DOHH2 (cell line): ENCODE results near the gene FBXO33.
"Not testable (repeated sequence)": the region's sequence is repeated elsewhere in the genome, so short reads cannot be mapped to it uniquely, and the experiment has no call there.

Source experiments
- H3F3A ChIP-seq: fragments of 200-600 bp; sonication (generic), shearing (Covaris generic); 2 replicates; pipeline ENCODE4 v1.6.0; 2016; ENCODE audit warnings: antibody characterized with exemption, mild to moderate bottlenecking; ENCODE audit not compliant: control insufficient read depth, insufficient read depth
- H3K27ac ChIP-seq: fragments of 200-600 bp; sonication (generic); 2 replicates; pipeline ENCODE4 v1.5.1; 2014; ENCODE audit warnings: low read depth, mild to moderate bottlenecking, low read length, moderate library complexity
- H3K27me3 ChIP-seq: fragments of 200-600 bp; sonication (generic); 2 replicates; pipeline ENCODE4 v1.6.1; 2014; ENCODE audit warnings: mild to moderate bottlenecking, low read length, mixed read lengths; ENCODE audit not compliant: control insufficient read depth
- H3K36me3 ChIP-seq: fragments of 200-600 bp; sonication (generic); 2 replicates; pipeline ENCODE4 v1.6.1; 2014; ENCODE audit warnings: mild to moderate bottlenecking, low read length, moderate library complexity, mixed read lengths; ENCODE audit not compliant: control insufficient read depth
- H3K4me1 ChIP-seq: fragments of 200-600 bp; sonication (generic); 2 replicates; pipeline ENCODE4 v1.6.1; 2014; ENCODE audit warnings: mild to moderate bottlenecking, low read length, mixed read lengths; ENCODE audit not compliant: control insufficient read depth
- H3K4me2 ChIP-seq: fragments of 200-600 bp; sonication (generic); 2 replicates; pipeline ENCODE4 v1.6.0; 2014; ENCODE audit warnings: mild to moderate bottlenecking, low read length, moderate library complexity
- H3K4me3 ChIP-seq: fragments of 200-600 bp; sonication (generic); 2 replicates; pipeline ENCODE4 v1.5.1; 2014; ENCODE audit warnings: mild to moderate bottlenecking, low read length, mixed read lengths
- H3K79me2 ChIP-seq: fragments of 200-600 bp; sonication (generic); 2 replicates; pipeline ENCODE4 v1.6.1; 2014; ENCODE audit warnings: mild to moderate bottlenecking, low read length, mixed read lengths; ENCODE audit not compliant: control insufficient read depth
- H3K9me2 ChIP-seq: fragments of 200-600 bp; sonication (generic); replicated peaks from 2 replicates; pipeline ENCODE4 v1.6.1; 2014; ENCODE audit warnings: mild to moderate bottlenecking, low read length, mixed read lengths; ENCODE audit not compliant: control insufficient read depth
- H3K9me3 ChIP-seq: fragments of 200-600 bp; sonication (generic); 2 replicates; pipeline ENCODE4 v1.6.1; 2014; ENCODE audit warnings: antibody characterized with exemption, low read length, mixed read lengths; ENCODE audit not compliant: control insufficient read depth, insufficient read depth
- H4K20me1 ChIP-seq: fragments of 200-600 bp; sonication (generic); 2 replicates; pipeline ENCODE4 v1.6.0; 2014; ENCODE audit warnings: low read depth, mild to moderate bottlenecking, antibody characterized with exemption, low read length, moderate library complexity; ENCODE audit not compliant: control insufficient read depth, insufficient read depth
- CTCF ChIP-seq: fragments of 200-600 bp; sonication (generic); IDR thresholded peaks from one replicate; pipeline ENCODE4 v1.5.1; 2014; ENCODE audit warnings: antibody characterized with exemption, mild to moderate bottlenecking, low read depth, low read length; ENCODE audit not compliant: poor library complexity, severe bottlenecking
- EZH2phosphoT487 ChIP-seq: fragments of 200-600 bp; sonication (generic); IDR thresholded peaks from 2 replicates; pipeline ENCODE4 v1.6.1; 2017; ENCODE audit warnings: borderline replicate concordance, mild to moderate bottlenecking, antibody characterized with exemption, low read length, moderate library complexity, mixed read lengths

Gene FBXO33

GRCh38 chr14:39365354-39365753 lies 66.9 kb downstream of the FBXO33 start:
- Histone ChIP-seq H3K27ac (no peak overlapping the region), H3K36me3 (0 out of 2 replicates have a peak, but pooled peaks cover 3% of the 10 kb centered on the region), H3K79me2 (no peaks in the 10 kb centered on the region), H3F3A (no peaks in the 10 kb centered on the region), H3K27me3 (no peaks in the 10 kb centered on the region), H3K4me3 (no peak overlapping the region), H4K20me1 (no peaks in the 10 kb centered on the region), H3K9me3 (no peaks in the 10 kb centered on the region), H3K9me2 (no peaks in the 10 kb centered on the region), H3K4me1 (no peaks in the 10 kb centered on the region), H3K4me2 (no peak overlapping the region)
- TF ChIP-seq EZH2phosphoT487, result no peak
- no peak for TF ChIP-seq CTCF

- Histone ChIP-seq H3K27ac (no peak overlapping the region), H3K79me2 (no peaks in the 10 kb centered on the region), H3K9me3 (no peaks in the 10 kb centered on the region), H3F3A (no peaks in the 10 kb centered on the region), H3K27me3 (no peaks in the 10 kb centered on the region), H3K4me3 (no peak overlapping the region), H3K4me2 (no peak overlapping the region), H4K20me1 (no peaks in the 10 kb centered on the region), H3K4me1 (no peaks in the 10 kb centered on the region), H3K36me3 (no peaks in the 10 kb centered on the region), H3K9me2 (no peaks in the 10 kb centered on the region)
- no peak for TF ChIP-seq EZH2phosphoT487
- no peak for TF ChIP-seq CTCF
These were observed 67.7 kb downstream of the FBXO33 start for GRCh38 chr14:39364509-39364908.

- H3K4me3 ChIP-seq, H3K27ac ChIP-seq, H4K20me1 ChIP-seq: not testable (repeated sequence)
These were observed 70.7 kb downstream of the FBXO33 start for GRCh38 chr14:39361556-39361955.

GRCh38 chr14:39360316-39360715 lies 71.9 kb downstream of the FBXO33 start:
- no peaks in the 10 kb centered on the region for H3K79me2 ChIP-seq
- H3K36me3 ChIP-seq, result no peaks in the 10 kb centered on the region

More at GRCh38 chr14:39361556-39361955, 70.7 kb downstream of the FBXO33 start:
- not testable (repeated sequence) for H3K9me2 ChIP-seq, H3K9me3 ChIP-seq, H3K79me2 ChIP-seq, H3F3A ChIP-seq, H3K27me3 ChIP-seq, H3K4me2 ChIP-seq, H3K36me3 ChIP-seq, H3K4me1 ChIP-seq

GRCh38 chr14:39359069-39359468 lies 73.2 kb downstream of the FBXO33 start:
- not testable (repeated sequence) for H3K4me3 ChIP-seq, H3K27me3 ChIP-seq, H3K79me2 ChIP-seq, H3F3A ChIP-seq, H3K9me3 ChIP-seq, H3K4me2 ChIP-seq, H3K27ac ChIP-seq, H3K36me3 ChIP-seq, H3K9me2 ChIP-seq, H4K20me1 ChIP-seq, H3K4me1 ChIP-seq

More at GRCh38 chr14:39360316-39360715, 71.9 kb downstream of the FBXO33 start:
- H4K20me1 ChIP-seq, result no peaks in the 10 kb centered on the region
- no peak overlapping the region for H3K27ac ChIP-seq
- H3K27me3 ChIP-seq, result no peaks in the 10 kb centered on the region
- H3K4me3 ChIP-seq, result no peak overlapping the region
- TF ChIP-seq EZH2phosphoT487 (no peak), CTCF (no peak)
- H3F3A ChIP-seq, result no peaks in the 10 kb centered on the region
- H3K4me1 ChIP-seq, result no peaks in the 10 kb centered on the region
- no peak overlapping the region for H3K4me2 ChIP-seq
- no peaks in the 10 kb centered on the region for H3K9me3 ChIP-seq
- H3K9me2 ChIP-seq, result no peaks in the 10 kb centered on the region
